Adrenal gland (tissue), 5 donors: Measurements from ENCODE around the gene TMEM51.

Experiments
- POLR2A ChIP-seq, 2 donors: fragments of 450-650 bp; IDR thresholded peaks; one replicate each; pipeline ENCODE4 v1.6.1; 2017; ENCODE audit warnings: antibody characterized with exemption in 2 of 2, mild to moderate bottlenecking in 2 of 2, moderate library complexity in 1 of 2
- TF ChIP-seq, protein P1 (sequence below), 6 experiments: fragments of 450-650 bp in 4 of 6; fragments of 200-600 bp in 2 of 6; sonication (generic) in 1 of 6; IDR thresholded peaks; 1 replicate in 5 of 6; 2 replicates in 1 of 6; pipeline versions ENCODE4 v1.5.1 to v1.8.0; 2016 to 2021; ENCODE audit warnings: antibody characterized with exemption in 6 of 6, mild to moderate bottlenecking in 2 of 6, moderate library complexity in 1 of 6
- donor health status: DM: no; HTN: no; CAD: no.

DNA sequence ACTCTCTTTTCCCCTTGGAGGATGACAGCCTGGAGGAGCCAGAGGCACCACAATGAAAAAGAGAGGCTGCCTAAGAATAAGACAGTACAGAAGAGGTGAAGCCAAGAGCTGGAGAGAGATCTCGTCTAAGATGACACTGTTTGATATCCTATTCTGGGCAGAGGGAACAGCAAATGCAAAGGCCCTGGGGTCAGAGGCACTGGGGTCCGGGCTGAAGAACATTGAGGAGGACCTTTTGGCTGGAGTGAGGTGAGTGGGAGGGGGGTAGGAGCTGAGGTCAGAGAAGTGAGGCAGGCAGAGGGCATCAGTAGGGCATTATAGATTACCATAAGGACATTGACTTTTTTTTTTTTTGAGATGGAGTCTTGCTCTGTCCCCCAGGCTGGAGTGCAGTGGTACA lies 19.3 kb upstream of the TMEM51 start:
- TF ChIP-seq, protein P1, sequence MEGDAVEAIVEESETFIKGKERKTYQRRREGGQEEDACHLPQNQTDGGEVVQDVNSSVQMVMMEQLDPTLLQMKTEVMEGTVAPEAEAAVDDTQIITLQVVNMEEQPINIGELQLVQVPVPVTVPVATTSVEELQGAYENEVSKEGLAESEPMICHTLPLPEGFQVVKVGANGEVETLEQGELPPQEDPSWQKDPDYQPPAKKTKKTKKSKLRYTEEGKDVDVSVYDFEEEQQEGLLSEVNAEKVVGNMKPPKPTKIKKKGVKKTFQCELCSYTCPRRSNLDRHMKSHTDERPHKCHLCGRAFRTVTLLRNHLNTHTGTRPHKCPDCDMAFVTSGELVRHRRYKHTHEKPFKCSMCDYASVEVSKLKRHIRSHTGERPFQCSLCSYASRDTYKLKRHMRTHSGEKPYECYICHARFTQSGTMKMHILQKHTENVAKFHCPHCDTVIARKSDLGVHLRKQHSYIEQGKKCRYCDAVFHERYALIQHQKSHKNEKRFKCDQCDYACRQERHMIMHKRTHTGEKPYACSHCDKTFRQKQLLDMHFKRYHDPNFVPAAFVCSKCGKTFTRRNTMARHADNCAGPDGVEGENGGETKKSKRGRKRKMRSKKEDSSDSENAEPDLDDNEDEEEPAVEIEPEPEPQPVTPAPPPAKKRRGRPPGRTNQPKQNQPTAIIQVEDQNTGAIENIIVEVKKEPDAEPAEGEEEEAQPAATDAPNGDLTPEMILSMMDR (IDR thresholded peaks at IDR 0.05), result no peak
- TF ChIP-seq POLR2A (IDR thresholded peaks at IDR 0.05), result no peak
